Breast epithelium (tissue), 4 donors: ENCODE results near the gene FAM200A. TPM values are rescaled to one million over a fixed set of nuclear protein-coding genes. Genes with fewer than 3 reads are reported as not detected.

ENCODE experiments used
- DNase-seq, 2 donors: peaks; one replicate each; pipeline ENCODE4 v3.0.0-alpha.2; 2019; ENCODE audit warnings: low spot score in 2 of 2
- H3K27ac ChIP-seq, 2 donors: fragments of 200-600 bp; sonication (generic) in 1 of 2; one replicate each; pipeline ENCODE4 v1.5.1; 2016 to 2019; ENCODE audit warnings: mild to moderate bottlenecking in 1 of 2
- H3K27me3 ChIP-seq, 2 donors: fragments of 200-600 bp; sonication (generic) in 1 of 2; one replicate each; pipeline versions ENCODE4 v1.5.1 to v1.6.0; 2017 to 2019; ENCODE audit warnings: control low read depth in 1 of 2, mild to moderate bottlenecking in 1 of 2
- H3K36me3 ChIP-seq: fragments of 200-600 bp; one replicate; pipeline ENCODE4 v1.5.1; 2019
- H3K4me1 ChIP-seq, 2 donors: fragments of 200-600 bp; sonication (generic); one replicate each; pipeline ENCODE4 v1.5.1; 2016 to 2019; ENCODE audit warnings: control low read depth in 1 of 2
- H3K4me3 ChIP-seq, 3 donors: fragments of 200-600 bp; sonication (generic); 1 replicate in 2 of 3; 2 replicates in 1 of 3; pipeline ENCODE4 v1.5.1; 2016 to 2019; ENCODE audit warnings: mild to moderate bottlenecking in 3 of 3, moderate library complexity in 2 of 3
- H3K9me3 ChIP-seq, 2 donors: fragments of 200-600 bp; sonication (generic) in 1 of 2; one replicate each; pipeline ENCODE4 v1.5.1; 2016 to 2019; ENCODE audit warnings: control low read depth in 1 of 2
- CTCF ChIP-seq, 3 donors: fragments of 450-650 bp; IDR thresholded peaks; one replicate each; pipeline ENCODE4 v1.5.1; 2016 to 2017; ENCODE audit warnings: antibody characterized with exemption in 3 of 3, mild to moderate bottlenecking in 3 of 3, moderate library complexity in 3 of 3
- POLR2A ChIP-seq: fragments of 450-650 bp; IDR thresholded peaks from one replicate; pipeline ENCODE4 v1.6.1; 2016; ENCODE audit warnings: antibody characterized with exemption, mild to moderate bottlenecking, moderate library complexity
- POLR2AphosphoS5 ChIP-seq, 3 donors: sonication (generic); formaldehyde crosslinking; IDR thresholded peaks; one replicate each; pipeline ENCODE4 v1.6.1; 2017; ENCODE audit warnings: antibody characterized with exemption in 3 of 3
- intact Hi-C: fragments of 100-400 bp; cut with DNase I; formaldehyde crosslinking; loops from one replicate; pipeline ENCODE4 v1.15.1; 2023; ENCODE audit warnings: low total_unique reads
- total RNA-seq, 3 donors: library from RNA; depleted of rRNA; stranded (reverse); fragments of >200 nt; gene quantifications; one replicate each; pipeline ENCODE4 v1.1.0, GENCODE V29; 2016

Gene FAM200A
- total RNA-seq, 3 donors from 2014 or later, result 2.6 to 10.2 (median 5.6) TPM

DNA sequence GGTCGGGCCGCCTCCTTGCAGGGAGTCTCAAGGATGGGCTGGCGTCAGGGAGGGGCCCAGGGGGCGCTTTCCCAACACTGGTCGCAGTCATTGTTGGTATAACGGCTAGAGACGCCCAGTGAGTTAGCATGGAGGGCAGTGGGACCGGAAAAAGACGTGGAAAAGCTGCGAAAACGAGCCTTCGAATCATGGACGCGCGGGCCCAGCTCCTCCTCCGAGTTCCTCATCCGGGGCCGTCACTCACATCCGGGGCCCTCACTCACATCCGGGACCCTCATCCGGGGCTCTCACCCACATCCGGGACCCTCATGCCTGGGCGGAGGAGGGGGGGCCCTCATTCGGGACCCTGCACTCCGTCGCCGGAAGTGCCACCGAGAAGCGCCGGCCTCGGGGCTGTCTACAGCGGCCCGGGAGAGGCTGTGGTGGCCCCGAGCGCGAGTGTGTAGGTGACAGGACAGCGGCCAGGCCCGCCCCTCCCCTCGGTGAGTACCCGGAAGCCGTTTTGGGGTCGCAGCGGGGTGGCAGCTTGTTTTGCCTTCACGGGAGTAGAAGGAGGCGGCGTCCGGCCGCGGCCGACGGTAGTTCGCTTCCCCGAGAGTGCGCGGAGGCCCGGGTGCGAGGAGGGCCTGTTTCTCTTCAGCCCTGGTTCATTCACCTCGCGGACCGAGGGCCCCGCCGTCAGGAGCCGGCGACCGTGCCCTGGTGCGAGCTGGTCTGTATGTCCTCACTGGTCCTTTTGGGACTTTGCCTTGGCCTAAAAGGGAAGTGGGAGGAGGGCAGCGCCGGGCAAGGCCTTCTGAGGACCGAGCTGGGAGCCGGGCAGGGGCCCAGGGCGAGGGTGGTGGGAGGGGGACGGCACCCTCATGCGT, 6.6 kb upstream of the FAM200A start, which contains the start of gene ZNF655:
Gene ZNF655, plus strand, starts transcription at position 337 of the 869 bp plus-strand sequence. CDS start 1,918 bp downstream, outside the sequence.
- Histone ChIP-seq H3K9me3 (no peaks in the 10 kb centered on the region), H3K27ac (peak within 1 kb of the TSS; percentile 98 to 100), H3K27me3 (no peaks in the 10 kb centered on the region), H3K4me3 (peak within 1 kb of the TSS; percentile 70 to 100 (median 94)), H3K4me1 (peaks cover 3 to 15% of the 10 kb centered on the region in 2 donors), H3K36me3 (peaks cover 7% of the 10 kb centered on the region)
- peak; percentile 66 for TF ChIP-seq POLR2A
- TF ChIP-seq POLR2AphosphoS5 (IDR thresholded peaks at IDR 0.05), result peak; percentile 19 to 84 (median 55)
- peak in 1 of 3 donors; percentile 9 for TF ChIP-seq CTCF (IDR thresholded peaks at IDR 0.05)
- intact Hi-C loops, result no loop called here
- DNase-seq, result peak; percentile 89 to 91

GRCh38 chr7:99557940-99558305, 6.0 kb upstream of the FAM200A start:
- H3K36me3 ChIP-seq, result peaks cover 6% of the 10 kb centered on the region
- H3K4me1 ChIP-seq, result peaks cover 3 to 15% of the 10 kb centered on the region in 2 donors
- DNase-seq, result no peak
- no peaks in the 10 kb centered on the region for H3K27me3 ChIP-seq
- no peaks in the 10 kb centered on the region for H3K9me3 ChIP-seq
- H3K27ac ChIP-seq, result peak overlapping the region; percentile 98 to 100
- intact Hi-C loops, result no loop called here
- peak overlapping the region; percentile 70 to 100 (median 94) for H3K4me3 ChIP-seq
- TF ChIP-seq CTCF (IDR thresholded peaks at IDR 0.05), result no peak
- TF ChIP-seq POLR2A, result no peak
- TF ChIP-seq POLR2AphosphoS5 (IDR thresholded peaks at IDR 0.05), result no peak

- no peak for DNase-seq
- H3K36me3 ChIP-seq, result no peaks in the 10 kb centered on the region
- H3K27me3 ChIP-seq, result no peaks in the 10 kb centered on the region
- peak overlapping the region; percentile 98 to 100 for H3K27ac ChIP-seq
- H3K9me3 ChIP-seq, result no peaks in the 10 kb centered on the region
- H3K4me3 ChIP-seq, result peak overlapping the region; percentile 70 to 100 (median 94)
- TF ChIP-seq POLR2AphosphoS5 (IDR thresholded peaks at IDR 0.05) (no peak), POLR2A (no peak), CTCF (IDR thresholded peaks at IDR 0.05) (no peak)
- peaks cover 3 to 15% of the 10 kb centered on the region in 2 donors for H3K4me1 ChIP-seq
- intact Hi-C loops, result no loop called here
These were observed 5.3 kb upstream of the FAM200A start for GRCh38 chr7:99557196-99557607.

DNA sequence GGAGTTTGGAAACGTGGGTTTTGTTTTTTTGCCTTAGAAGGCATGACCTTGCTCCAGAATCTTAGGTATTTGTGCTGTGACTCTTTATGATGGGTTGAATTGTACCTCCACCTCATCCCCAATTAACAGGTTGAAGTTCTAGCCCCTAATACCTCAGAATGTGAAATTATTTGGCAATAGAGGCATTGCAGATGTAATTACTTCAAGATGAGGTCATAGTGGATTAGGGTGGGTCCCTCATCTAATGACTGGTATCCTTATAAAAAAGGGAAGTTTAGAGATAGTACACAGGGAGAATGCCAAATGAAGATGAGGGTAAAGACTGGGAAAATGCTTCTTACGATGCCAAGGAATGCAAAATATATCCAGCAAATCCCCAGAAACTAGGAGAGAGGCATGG, 3.0 kb upstream of the FAM200A start:
- H3K4me1 ChIP-seq, result peaks cover 6 to 12% of the 10 kb centered on the region in 2 donors
- TF ChIP-seq CTCF (IDR thresholded peaks at IDR 0.05) (no peak), POLR2AphosphoS5 (IDR thresholded peaks at IDR 0.05) (no peak), POLR2A (no peak)
- H3K27me3 ChIP-seq, result no peaks in the 10 kb centered on the region
- no peak overlapping the region for H3K27ac ChIP-seq
- DNase-seq, result no peak
- no peak overlapping the region for H3K4me3 ChIP-seq
- H3K9me3 ChIP-seq, result no peaks in the 10 kb centered on the region
- no peaks in the 10 kb centered on the region for H3K36me3 ChIP-seq
- intact Hi-C loops, result no loop called here

- H3K4me3 ChIP-seq, result no peak overlapping the region
- TF ChIP-seq POLR2AphosphoS5 (IDR thresholded peaks at IDR 0.05) (no peak), POLR2A (no peak), CTCF (IDR thresholded peaks at IDR 0.05) (no peak)
- no peak overlapping the region for H3K27ac ChIP-seq
- no peaks in the 10 kb centered on the region for H3K27me3 ChIP-seq
- intact Hi-C loops, result no loop called here
- H3K4me1 ChIP-seq, result peaks cover 6 to 12% of the 10 kb centered on the region in 2 donors
- H3K9me3 ChIP-seq, result peaks cover 3 to 5% of the 10 kb centered on the region in 2 donors
- no peak for DNase-seq
- H3K36me3 ChIP-seq, result no peaks in the 10 kb centered on the region
These were observed 1.1 kb upstream of the FAM200A start for GRCh38 chr7:99553039-99553438.
